Stomach (tissue), 4 donors: ENCODE results near the gene LRRC10.

ENCODE experiments used
- POLR2AphosphoS5 ChIP-seq, 3 donors: sonication (generic); formaldehyde crosslinking; IDR thresholded peaks; one replicate each; pipeline ENCODE4 v1.6.1; 2016; ENCODE audit warnings: antibody characterized with exemption in 3 of 3
- TF ChIP-seq, protein P1 (sequence below), 7 experiments: fragments of 450-650 bp in 4 of 7; fragments of 200-600 bp in 3 of 7; sonication (generic) in 3 of 7; IDR thresholded peaks; one replicate each; pipeline ENCODE4 v1.5.1; 2016 to 2019; ENCODE audit warnings: antibody characterized with exemption in 7 of 7, control low read depth in 2 of 7, mild to moderate bottlenecking in 1 of 7

DNA sequence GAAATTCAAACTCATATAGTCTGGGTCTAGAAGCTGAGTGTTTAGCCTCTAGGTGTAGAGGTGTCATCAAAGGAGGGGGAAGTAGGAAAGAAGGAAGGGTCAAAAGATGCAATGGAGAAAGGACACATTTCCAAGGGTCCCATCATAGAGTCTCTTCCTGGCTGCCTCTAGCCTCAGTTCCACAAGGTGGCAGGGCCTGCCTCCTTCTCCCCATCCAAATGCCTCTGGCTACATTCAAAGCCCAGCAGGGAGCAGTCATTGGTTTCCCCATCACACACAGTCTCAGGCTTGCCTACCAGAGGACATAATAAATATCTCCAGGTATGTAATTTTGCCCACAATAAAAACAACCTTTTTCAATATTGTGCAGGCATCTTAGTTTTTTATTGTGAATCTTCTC, 27.5 kb downstream of the LRRC10 start:
- TF ChIP-seq, protein P1, sequence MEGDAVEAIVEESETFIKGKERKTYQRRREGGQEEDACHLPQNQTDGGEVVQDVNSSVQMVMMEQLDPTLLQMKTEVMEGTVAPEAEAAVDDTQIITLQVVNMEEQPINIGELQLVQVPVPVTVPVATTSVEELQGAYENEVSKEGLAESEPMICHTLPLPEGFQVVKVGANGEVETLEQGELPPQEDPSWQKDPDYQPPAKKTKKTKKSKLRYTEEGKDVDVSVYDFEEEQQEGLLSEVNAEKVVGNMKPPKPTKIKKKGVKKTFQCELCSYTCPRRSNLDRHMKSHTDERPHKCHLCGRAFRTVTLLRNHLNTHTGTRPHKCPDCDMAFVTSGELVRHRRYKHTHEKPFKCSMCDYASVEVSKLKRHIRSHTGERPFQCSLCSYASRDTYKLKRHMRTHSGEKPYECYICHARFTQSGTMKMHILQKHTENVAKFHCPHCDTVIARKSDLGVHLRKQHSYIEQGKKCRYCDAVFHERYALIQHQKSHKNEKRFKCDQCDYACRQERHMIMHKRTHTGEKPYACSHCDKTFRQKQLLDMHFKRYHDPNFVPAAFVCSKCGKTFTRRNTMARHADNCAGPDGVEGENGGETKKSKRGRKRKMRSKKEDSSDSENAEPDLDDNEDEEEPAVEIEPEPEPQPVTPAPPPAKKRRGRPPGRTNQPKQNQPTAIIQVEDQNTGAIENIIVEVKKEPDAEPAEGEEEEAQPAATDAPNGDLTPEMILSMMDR (IDR thresholded peaks at IDR 0.05) = no peak
- TF ChIP-seq POLR2AphosphoS5 (IDR thresholded peaks at IDR 0.05) = no peak
